ENCODE results near the gene AADACL4. TPM values are rescaled to one million over a fixed set of nuclear protein-coding genes. Genes with fewer than 3 reads are reported as not detected.

AADACL4 gene
- total and polyA plus RNA-seq, 10 of the 15 experiments (the other 5 are each of a cell fraction or from before 2014, with no cell fraction given), result not detected

DNA sequence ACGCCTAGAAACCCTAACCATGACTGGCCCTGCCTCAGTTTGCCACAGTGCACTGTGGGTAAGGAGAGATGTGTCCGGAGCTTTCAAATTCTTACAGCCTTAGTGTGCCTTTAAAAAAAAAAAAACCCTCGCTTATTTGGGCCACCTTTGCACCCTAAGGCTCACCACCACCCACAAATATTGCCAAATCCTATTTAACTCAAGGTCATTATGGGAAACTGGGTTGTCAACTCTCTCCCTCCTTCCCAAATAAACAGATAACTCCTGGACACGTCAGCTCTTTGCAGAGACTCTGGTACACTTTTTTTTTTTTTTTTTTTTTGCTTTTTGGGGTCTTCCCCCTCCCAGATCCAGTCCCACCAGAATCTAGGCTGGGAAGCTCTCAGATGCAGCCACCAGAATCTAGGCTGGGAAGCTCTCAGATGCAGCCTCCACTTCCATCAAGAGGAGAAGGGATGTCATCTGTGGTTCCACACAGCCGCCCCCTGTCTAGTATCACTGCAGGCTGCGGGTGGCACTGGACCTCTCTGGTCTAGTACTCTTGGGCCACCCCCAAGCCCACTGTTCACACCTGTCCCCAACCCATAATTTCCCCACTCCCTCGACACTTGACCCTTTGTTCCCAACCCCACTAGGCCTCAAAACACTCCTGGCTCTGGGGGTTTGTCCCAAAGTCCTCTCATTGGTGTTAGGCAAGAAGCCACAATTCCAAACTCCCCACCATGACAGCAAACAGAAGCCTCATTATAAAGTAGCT, 29.3 kb upstream of the AADACL4 start:
- H3K36me3 ChIP-seq (ENCODE audit: control insufficient read depth in 2 of 2, insufficient read depth in 2 of 2, low read length in 1 of 2), result no peaks in the 10 kb centered on the region
- BruUV-seq (replicated peaks), result no TSS peak
- no peak overlapping the region for H2AFZ ChIP-seq (ENCODE audit: control insufficient read depth, low read depth, low read length)
- intact Hi-C loops (cut with micrococcal nuclease; ENCODE audit: unreplicated experiment) (no loop called here), in situ Hi-C loops (cut with MboI) (loop anchor here (5.0 kb wide), 2 partner anchors 302 to 342 kb away; no protein-coding TSS in a partner anchor)
- H3K4me3 ChIP-seq, result no peak overlapping the region
- no peak overlapping the region for H3K9ac ChIP-seq (ENCODE audit: control insufficient read depth, insufficient read depth, low read length)
- H4K20me1 ChIP-seq (ENCODE audit: control insufficient read depth, insufficient read depth), result no peaks in the 10 kb centered on the region; the same call in none of the 2 replicates
- 43% methylated on average over 7 of the region's 7 CpGs for WGBS (ENCODE audit: insufficient coverage, insufficient replicate concordance, low lambda C conversion rate, missing lambda C conversion rate)
- ChIA-PET SMC1A (ENCODE audit: uncharacterized antibody, unreplicated experiment) (interaction anchor here (1.0 to 4.9 kb wide), 5 partner anchors 12 to 341 kb away, joined by 3 to 49 read pairs (median 5); no protein-coding TSS in a partner anchor), CTCF (interaction anchor here (0.6 to 3.3 kb wide), 4 partner anchors 13 to 300 kb away, joined by 3 to 15 read pairs (median 10); no protein-coding TSS in a partner anchor), RAD21 (ENCODE audit: unreplicated experiment) (interaction anchor here (0.6 to 2.0 kb wide), 3 partner anchors 13 to 271 kb away, joined by 3 to 9 read pairs (median 3); no protein-coding TSS in a partner anchor), POLR2A (interaction anchor here (0.6 to 0.9 kb wide), 4 partner anchors 19 to 697 kb away, joined by 3 to 4 read pairs (median 4); no protein-coding TSS in a partner anchor)
- H3K79me2 ChIP-seq (ENCODE audit: control insufficient read depth, insufficient read depth, low read length), result no peaks in the 10 kb centered on the region
- no peak for TF ChIP-seq PML (IDR thresholded peaks at IDR 0.05; ENCODE audit: low read length)
- no peak for TF ChIP-seq ASH2L (IDR thresholded peaks at IDR 0.05; ENCODE audit: borderline replicate concordance, low read depth)
- TF ChIP-seq CEBPB (IDR thresholded peaks at IDR 0.05; ENCODE audit: borderline replicate concordance in 1 of 2, low read depth in 2 of 2, low read length in 2 of 2), result no peak
- TF ChIP-seq, protein P1, sequence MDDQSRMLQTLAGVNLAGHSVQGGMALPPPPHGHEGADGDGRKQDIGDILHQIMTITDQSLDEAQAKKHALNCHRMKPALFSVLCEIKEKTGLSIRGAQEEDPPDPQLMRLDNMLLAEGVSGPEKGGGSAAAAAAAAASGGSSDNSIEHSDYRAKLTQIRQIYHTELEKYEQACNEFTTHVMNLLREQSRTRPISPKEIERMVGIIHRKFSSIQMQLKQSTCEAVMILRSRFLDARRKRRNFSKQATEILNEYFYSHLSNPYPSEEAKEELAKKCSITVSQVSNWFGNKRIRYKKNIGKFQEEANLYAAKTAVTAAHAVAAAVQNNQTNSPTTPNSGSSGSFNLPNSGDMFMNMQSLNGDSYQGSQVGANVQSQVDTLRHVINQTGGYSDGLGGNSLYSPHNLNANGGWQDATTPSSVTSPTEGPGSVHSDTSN (IDR thresholded peaks at IDR 0.05; ENCODE audit: insufficient replicate concordance, low read depth, low read length), result no peak
- TF ChIP-seq SUPT20H (IDR thresholded peaks at IDR 0.05; ENCODE audit: borderline replicate concordance, control insufficient read depth, low read depth, low read length), result no peak
- TF ChIP-seq ETV6 (conservative IDR thresholded peaks at IDR 0.05 in 1 of 2, IDR thresholded peaks at IDR 0.05 in 1 of 2; ENCODE audit: borderline replicate concordance in 1 of 2, low read depth in 1 of 2), result no peak
- TF ChIP-seq TAF1 (IDR thresholded peaks at IDR 0.05; ENCODE audit: borderline replicate concordance, low read depth, low read length), result no peak
- no peak for TF ChIP-seq SIN3A (IDR thresholded peaks at IDR 0.05; ENCODE audit: low read depth, low read length)
- no peak for TF ChIP-seq ZSCAN29 (IDR thresholded peaks at IDR 0.05)
- TF ChIP-seq POLR2AphosphoS2 (IDR thresholded peaks at IDR 0.05; ENCODE audit: low read depth, low read length), result no peak
- TF ChIP-seq, protein P2, sequence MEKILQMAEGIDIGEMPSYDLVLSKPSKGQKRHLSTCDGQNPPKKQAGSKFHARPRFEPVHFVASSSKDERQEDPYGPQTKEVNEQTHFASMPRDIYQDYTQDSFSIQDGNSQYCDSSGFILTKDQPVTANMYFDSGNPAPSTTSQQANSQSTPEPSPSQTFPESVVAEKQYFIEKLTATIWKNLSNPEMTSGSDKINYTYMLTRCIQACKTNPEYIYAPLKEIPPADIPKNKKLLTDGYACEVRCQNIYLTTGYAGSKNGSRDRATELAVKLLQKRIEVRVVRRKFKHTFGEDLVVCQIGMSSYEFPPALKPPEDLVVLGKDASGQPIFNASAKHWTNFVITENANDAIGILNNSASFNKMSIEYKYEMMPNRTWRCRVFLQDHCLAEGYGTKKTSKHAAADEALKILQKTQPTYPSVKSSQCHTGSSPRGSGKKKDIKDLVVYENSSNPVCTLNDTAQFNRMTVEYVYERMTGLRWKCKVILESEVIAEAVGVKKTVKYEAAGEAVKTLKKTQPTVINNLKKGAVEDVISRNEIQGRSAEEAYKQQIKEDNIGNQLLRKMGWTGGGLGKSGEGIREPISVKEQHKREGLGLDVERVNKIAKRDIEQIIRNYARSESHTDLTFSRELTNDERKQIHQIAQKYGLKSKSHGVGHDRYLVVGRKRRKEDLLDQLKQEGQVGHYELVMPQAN (conservative IDR thresholded peaks at IDR 0.05), result no peak
- TF ChIP-seq ELK1 (IDR thresholded peaks at IDR 0.05; ENCODE audit: low read depth, low read length), result no peak
- TF ChIP-seq NFYA (IDR thresholded peaks at IDR 0.05; ENCODE audit: borderline replicate concordance, low read depth, low read length), result no peak
- no peak for TF ChIP-seq CBX3 (IDR thresholded peaks at IDR 0.05; ENCODE audit: borderline replicate concordance, low read depth)
- no peak overlapping the region for H3K4me2 ChIP-seq (ENCODE audit: control insufficient read depth, insufficient read depth)
- peaks cover 4 to 13% of the 10 kb centered on the region in 2 experiments for H3K27me3 ChIP-seq (replicated peaks in 1 of 2; ENCODE audit: control insufficient read depth in 2 of 2, insufficient read depth in 2 of 2, low read length in 1 of 2)
- no peak for DNase-seq (ENCODE audit: low read depth, low spot score)
- no peaks in the 10 kb centered on the region for H3K9me3 ChIP-seq (replicated peaks; ENCODE audit: control insufficient read depth, insufficient read depth, low read length)
- no peak overlapping the region for H3K27ac ChIP-seq (ENCODE audit: control insufficient read depth, insufficient read depth)
- FAIRE-seq, result no peak
- H3K4me1 ChIP-seq (ENCODE audit: control insufficient read depth, insufficient read depth, low read length), result peaks cover 10% of the 10 kb centered on the region
- ATAC-seq, result no peak

All from GM12878 (cell line).